ENCODE measurements around the gene TRIP6.
A peak's percentile ranks its signal among the peaks of the same experiment; 100 is the strongest.
"Not testable (repeated sequence)": the region's sequence is repeated elsewhere in the genome, so short reads cannot be mapped to it uniquely, and the experiment has no call there.

Gene TRIP6

DNA sequence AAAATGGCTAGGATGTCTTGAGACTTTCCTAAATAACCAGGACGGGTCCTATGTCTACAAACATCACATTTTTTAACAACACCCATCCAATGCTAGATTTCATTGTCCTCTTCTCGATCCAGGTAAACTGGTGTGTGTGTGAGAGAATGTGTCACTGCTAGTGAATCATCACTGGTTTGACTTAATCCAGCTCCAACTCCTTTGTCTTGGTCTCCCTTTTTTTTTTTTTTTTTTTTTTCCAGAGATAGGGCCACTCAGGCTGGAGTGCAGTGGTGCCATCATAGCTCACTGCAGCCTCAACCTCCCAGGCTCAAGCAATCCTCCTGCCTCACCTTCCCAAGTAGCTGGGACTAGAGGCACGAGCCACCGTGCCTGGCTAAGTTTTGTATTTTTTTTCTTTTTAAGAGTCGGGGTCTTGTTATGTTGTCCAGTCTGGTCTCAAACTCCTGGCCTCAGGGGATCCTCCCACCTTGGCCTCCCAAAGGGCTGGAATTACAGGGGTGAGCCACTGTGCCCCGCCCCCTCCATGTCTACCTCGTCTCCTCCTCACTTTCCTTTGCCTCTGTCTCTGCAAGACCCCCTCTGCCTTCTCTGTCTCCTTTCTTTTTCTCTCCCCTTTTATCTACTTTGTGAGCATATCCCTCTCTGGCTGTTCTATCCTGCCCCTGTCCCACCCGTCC is 24.5 kb downstream of the TRIP6 start:
- no peak for DNase-seq

DNA sequence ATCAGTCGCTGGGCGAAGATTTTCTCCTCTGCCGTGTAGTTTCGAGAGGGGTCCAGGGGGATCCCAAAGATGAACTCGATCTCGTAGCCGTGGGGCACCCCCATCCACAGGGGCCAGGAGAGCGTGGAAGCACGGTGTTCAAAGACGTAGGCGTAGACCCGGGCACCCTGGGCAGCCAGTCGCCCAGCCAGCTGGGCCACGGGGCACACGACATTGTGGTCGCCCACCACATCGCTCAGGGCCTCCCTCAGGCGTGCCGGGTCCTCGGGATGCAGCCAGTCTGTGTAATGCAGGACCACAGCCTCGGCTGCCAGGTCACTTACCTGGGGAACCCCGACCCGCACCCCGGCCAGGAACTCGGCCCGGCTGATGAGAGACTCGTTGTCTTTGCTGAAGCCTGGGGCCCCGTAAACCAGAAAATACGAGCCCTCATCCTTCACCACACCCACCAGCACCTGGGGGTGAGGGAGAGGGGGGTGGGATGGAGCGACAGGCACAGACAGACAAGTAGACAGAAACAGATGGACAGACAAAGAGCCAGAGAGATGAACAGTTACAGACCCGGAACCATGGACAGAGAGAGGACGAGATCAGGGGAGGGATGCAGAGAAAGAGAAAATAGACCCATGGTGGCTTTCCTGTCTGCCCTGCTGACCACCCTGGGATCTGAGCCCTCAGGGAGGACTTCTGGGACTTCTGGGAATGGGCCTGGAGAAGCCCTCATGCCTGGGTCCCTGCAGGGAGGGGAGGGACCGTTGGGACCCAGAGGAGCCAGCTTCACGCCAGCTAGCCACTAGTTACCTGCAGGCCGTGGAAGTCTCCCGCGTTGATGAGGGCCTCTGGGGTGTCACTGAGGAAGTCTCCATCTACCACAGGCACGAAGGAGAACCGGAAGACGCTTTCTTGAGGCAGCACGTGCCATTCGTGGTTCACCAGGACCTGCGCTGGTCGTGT is 25.5 kb downstream of the TRIP6 start:
- DNase-seq: no peak

DNA sequence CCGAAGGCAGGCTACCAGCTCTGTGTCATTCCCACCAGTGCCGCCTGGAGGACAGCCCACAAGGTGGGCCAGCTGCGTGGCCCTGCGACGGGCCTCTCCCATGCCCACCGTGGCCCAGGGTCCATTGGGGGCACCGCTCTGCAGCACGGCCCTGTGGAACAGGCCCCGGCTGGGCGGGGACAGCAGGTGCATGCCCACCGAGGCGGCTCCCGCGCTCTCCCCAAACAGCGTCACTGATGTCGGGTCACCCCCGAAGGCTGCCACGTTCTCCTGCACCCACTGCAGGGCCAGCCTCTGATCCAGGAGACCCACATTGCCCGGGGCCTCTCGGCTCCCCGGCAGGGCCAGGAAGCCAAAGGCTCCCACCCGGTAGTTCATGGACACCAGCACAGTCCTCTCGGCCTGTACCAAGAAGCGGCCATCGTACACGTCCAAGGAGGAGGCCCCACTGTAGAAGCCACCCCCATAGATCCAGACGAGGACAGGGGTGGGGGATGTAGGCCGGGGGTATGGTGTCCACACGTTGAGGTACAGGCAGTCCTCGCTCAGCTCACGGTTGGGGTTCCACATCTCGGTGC is 26.2 kb downstream of the TRIP6 start:
- DNase-seq: no peak

DNA sequence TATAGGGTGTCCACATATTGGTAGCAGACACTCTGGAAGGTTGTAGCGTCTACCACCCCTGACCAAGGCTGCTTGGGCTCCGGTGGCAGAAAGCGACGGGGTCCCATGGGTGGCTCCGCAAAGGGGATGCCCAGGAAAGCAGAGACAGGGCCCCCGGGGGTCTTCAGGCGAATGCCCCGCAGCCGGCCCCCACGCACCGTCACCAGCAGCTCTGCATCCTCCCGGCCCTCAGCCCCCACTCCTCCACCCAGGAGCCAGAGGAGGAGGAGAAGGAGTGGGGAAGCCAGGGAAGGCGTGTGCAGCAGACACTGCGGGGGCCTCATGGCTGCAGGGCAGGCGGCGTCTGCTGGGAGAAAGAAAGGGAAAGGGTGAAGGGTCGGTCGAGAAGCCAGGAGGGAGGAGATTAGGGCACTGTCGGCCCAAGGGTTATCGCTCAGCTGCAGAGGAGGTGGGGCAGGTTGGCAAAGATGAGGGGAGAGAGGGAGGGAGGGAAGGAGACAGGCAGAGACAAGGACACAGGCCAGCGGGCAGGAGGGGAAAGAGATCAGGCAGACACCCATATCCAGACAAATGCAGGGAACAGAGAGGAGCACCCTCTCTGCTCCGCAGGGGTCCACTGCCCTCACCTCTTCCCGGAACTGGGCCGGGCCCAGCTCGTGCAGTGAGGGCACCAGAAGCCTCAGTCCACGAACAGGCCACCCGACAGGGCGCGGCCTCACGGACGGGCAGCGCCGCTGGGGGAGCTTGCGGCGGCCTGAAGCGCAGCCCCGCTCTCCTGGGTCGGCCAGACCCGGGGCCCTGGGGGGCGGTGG is 26.9 kb downstream of the TRIP6 start:
- no peak for DNase-seq

DNA sequence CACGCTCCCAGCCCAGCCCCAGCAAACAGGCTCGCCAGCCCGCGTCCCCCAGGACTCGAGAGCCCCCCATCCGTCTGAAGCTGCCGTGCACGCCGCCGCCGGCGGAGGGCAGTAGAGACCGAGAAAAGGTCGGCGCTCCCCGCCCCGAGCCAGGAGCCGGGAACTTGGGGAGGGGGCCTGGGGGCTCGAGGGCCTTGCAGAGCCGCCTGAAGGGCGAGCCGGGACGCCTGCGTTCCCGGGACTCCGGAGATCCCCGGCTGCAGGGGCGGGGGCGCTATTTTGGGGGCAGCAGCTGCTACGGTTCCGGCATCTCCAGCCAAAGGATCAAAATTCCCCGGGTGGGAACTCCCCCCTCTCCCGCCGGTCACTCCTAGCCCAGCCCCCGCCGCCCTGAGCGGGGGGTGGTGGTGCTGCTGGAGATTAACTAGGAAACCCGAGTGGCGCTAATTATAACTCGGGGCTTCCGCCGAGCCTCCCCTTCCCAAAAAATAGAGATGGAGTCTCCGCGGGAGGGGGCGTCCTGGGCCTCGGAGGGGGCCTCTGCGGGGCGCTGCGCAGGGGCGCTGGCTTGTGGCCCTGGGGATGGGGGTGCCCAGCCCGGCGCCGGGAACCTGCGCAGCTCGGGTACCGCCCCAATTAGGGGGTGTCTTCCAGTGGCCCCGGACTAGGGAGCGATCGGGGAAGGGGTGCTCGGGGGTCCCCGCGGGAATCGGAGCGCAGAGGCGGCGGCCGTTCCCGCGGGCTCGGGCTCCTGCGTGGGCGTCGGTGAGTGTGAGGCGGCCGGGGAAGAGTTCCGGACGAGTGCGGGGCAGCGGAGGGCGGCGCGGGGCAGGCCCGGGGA is 27.9 kb downstream of the TRIP6 start:
- DNase-seq: peak; percentile 22

DNA sequence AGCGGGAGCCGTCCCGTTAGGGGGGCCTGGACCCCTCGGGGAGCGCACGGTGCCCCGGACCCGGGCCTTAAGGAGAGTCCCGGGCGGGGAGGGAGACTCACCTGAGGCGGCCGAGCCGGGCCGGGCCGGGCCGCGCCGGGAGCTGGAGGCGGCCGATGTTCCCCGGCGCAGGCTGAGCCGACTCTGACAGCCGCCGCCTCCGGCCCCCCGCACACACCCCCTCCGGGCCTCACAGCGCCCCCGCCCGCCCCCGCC is 28.4 kb downstream of the TRIP6 start, which contains the start of gene ACHE:
TSS of gene ACHE (minus strand) at position 188 of the 255 bp plus-strand sequence. CDS start 1,656 bp downstream, outside the sequence.
- DNase-seq: no peak

DNA sequence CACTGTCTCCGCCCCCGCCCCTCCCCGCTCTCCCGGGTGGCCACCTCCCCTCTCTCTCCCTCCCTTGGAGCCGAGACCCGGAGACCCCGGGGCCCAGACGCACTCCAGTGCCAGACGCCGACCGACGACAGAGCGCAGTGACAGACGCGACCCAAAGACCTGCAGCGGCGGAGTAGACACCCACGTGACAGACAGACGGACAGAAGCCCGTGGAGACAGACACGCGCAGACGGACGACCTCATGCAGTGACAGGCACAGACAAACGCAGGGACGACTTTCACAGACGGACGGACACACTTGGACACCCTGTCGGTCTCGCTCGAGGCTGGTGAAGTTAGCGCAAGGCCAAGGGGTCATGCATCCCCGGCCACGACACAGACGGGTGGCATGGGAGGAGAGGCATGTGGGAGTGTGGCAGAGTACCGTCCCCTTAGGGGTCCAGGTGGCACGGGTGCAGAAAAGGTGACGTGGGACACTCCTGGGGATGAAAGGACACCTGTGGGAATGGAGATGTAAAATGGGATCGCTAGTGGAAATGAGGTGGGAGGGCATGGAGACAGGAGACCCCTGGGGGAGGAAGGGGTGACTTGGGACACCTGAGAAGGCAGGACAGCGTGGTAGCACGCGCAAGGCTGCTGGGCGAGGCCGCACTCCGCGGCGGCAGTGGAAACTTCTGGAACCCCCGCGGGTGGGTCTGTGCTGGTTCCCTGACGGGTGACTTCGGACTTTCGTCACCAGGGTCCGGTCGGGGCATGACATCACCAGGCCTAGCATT is 29.0 kb downstream of the TRIP6 start:
- no peak for DNase-seq

DNA sequence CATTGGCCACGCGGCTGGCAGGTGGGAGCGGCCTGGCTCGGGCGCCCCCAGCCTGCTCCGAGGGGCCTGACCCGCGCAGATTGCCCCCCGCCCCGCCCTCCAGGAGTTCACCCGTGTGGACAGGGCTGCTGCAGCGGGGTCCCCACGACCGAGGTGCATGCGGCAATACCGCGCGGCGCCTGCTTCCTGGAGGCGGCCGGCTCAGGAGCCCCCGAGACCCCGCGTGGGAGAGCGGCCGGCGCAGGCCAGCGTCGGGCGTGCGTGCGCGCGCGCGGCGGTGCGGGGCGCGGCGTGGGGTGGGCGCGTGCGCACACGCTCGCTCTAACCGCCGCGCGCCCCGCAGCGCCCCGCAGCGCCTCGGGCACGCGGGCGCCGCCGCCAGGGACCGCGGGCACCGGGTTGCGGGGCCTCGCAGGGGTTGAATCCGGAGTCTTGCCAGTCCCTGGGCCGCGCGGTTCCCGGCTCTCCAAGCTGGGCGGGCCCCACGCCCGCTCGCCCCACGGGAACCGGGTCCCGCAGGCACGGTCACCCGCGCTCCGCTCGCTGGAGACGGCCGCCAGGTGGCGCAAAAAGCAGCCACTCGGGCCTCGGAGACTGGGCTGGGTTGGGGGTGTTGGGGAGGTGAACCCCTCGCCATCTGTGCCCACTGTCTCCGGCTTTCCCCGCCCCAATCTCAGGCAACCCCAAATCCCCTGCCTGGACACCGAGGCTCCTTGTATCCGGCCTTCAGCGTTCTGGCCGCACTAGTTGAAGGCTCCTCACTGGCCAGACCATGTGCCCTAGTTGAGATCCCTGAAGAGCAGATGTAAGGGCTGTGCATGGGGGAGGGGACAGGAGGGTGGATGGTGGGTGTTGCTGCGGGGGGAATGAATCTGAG is 29.8 kb downstream of the TRIP6 start:
- no peak for DNase-seq

DNA sequence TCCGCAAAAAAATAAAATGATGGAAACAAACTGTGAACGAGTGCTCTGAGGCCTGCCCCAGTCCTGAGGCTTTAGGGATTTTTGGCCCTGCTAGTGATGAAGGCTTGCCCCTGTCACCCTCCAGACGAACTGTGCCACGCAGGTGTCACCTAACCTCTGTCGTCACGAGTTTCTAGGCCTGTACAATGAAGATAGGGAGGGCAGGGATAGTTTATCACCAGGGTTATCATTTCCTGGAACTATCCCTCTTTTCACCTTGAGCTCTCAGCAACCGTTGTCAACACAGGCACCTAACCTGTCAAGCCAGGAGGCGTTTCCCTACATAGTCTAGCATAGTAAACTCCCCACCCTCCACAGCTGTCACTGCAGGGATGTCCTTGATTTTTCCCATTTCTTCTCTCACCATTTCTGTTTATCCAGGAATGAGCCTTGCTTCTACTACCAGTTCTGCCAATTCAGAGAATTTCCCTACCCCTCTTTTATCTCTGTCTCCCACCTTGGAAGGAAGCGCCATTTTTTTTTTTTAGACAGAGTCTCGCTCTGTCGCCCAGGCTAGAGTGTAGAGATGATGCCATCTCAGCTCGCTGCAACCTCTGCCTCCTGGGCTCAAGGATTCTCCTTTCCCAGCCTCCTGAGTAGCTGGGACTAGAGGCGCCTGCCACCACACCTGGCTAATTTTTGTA is 30.7 kb downstream of the TRIP6 start:
- no peak for DNase-seq

DNA sequence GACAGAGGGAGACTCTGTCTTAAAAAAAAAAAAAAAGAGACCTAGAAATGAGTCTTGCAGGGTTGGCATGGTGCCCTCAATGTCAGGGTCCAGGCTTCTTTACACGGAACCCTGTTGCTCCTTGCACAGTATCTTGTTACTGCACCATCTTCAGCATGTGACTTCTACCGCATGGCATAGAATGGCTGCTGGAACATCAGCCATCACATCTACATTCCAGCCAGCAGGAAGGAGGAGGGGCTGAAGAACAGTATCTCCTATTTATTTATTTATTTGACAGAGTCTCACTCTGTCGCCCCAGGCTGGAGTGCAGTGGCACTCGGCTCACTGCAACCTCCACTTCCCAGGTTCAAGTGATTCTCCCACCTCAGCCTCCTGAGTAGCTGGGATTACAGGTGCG is 32.2 kb downstream of the TRIP6 start:
- DNase-seq: no peak

DNA sequence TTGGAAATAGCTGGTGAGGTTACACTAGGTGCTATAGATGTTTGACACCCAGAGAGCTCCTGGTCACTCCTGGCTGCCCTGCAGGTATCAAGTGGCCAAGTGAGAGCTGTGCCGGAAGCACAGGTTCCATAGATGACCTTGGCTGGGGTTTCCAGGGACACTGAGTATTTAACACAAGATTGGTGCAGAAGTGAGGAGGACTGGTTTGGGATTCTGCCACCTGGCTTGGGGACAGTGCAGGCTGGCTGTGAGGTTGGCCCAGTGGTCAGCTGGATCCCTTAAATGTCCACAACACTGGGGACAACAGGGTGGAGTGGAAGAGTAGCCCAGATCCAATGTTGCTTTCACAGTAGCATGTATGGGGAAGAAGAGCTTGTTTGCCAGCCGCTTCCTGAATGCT is 33.8 kb downstream of the TRIP6 start:
- DNase-seq: no peak

DNA sequence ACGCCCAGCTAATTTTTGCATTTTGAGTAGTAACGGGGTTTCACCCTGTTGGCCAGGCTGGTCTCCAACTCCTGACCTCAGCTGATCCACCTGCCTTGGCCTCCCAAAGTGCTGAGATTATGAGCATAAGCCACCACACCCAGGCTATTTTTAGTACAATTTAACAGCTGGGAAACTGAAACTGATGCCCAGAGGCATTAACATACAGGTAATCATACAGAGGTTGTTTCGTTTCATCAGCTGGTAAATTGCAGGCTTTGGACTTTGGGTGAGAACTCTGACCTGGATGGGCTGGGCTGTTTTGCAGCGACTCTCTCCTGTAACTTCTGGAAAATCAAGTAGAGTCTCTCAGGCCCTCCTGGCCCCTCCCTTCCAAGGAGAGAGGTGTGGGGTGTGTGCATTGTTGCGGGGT is 34.7 kb downstream of the TRIP6 start:
- no peak for DNase-seq

DNA sequence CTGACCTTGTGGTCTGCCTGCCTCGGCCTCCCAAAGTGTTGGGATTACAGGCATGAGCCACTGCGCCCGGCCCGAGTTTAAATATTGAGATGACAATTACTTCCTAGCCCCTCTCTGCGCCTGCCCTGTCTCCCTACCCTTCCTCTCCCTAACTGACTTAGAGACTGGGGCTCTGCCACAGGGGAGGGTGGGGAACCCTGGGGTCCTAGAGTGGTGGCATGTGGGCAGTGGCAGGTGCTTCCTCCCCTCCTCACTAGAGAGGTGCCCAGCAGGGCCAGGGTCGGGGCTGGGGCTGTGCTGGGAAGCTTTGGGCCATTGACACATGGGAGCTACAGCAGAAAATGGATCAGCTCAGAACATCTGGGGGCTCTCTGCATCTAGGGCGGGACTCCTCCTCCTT is 35.5 kb downstream of the TRIP6 start:
- DNase-seq: no peak

DNA sequence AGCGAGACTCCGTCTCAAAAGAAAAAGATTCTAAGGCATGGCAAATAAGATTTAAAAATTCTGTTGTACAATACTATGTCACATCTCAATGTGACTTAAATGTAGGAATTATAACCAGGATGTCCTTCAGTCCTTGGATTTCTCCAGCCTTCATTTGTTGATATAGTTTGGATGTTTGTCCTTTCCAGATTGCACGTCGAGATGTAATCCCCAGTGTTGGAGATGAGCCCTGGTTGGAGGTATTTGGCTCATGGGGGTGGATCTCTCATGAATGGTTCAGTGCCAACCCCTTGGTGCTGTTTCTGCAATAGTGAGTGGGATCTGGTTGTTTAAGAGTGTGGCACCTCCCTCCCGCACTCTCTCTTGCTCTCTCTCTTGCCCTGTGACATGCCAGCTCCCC is 41.3 kb downstream of the TRIP6 start:
- no peak for DNase-seq

DNA sequence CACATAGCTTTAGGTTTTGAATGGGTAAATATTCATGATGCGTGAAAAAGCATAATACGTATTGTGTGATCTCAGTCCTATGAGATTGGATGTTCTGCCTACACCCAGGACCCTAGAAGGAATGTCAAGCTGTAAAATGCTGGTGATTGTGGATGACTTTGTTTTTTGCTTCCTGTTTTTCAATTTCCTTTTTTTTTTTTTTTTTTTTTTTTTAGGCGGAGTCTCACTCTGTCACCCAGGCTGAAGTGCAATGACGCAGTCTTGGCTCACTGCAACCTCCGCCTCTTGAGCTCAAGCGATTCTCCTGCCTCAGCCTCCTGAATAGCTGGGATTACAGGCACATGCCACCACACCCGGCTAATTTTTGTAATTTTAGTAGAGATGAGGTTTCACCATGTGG is 43.3 kb downstream of the TRIP6 start:
- DNase-seq: not testable (repeated sequence)

DNA sequence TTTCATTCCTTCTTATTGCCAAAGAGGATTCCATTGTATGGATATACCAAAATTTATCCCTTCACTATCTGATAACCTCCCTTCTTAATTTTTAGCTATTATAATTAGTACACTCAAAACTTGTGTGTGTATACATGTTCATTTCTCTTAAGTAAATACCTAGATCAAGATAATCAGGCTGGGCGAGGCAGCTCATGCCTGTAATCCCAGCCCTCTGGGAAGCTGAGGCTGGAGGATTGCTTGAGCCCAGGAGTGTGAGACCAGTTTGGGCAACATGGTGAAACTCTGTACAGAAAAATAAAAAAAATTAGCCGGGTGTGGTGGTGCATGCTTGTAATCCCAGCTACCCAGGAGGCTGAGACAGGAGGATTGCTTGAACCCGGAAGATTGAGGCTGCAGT is 44.3 kb downstream of the TRIP6 start:
- DNase-seq: no peak

DNA sequence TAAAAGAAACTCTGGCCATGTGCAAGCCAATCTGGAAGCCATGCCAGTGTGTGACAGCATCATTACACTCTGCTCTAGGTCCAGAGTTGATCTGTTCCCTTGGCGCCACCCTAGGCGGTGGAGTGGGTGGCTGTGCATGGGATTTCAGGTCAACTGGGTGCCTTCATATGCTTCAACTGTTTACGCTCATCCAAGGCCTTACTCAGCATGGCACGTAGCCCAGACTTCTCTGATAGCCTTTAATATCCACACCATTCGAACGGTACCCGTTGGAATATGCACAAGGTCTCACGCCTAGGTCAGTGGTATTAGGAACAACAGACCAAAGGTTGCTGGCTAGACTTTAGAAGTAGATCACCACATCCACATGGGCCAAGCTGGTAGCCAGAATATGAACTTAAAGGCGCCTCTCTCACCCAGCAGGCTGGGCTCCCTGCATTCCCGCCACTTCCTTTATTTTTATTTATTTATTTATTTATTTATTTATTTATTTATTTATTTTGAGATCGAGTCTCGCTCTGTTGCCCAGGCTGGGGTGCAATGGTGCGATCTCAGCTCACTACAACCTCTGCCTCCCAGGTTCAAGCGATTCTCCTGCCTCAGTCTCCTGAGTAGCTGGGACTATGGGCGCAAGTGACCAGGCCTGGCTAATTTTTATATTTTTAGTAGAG is 47.2 kb downstream of the TRIP6 start:
- DNase-seq: no peak

DNA sequence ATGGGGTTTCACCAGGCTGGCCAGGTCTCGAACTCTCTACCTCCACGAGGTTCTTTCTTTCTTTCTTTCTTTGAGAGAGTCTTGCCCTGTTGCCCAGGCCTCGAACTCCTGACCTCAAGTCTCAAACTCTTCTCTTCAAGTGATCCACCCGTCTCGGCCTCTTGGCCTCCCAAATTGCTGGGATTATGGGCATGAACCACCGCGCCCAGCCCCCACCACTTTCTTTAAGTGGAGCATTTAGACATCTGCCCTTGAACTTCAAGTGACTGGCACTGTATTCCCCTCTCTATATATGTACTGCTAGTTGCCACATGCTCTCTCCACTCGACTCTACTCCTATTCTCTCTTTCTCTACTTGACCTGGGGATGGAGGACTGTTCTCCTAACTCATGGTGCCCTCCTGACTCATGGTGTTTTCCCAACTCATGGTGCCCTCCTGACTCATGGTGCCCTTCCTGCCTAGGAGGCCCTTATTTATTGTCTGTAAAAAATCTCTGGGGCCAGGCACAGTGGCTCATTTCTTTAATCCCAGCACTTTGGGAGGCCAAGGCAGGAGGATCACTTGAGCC is 47.8 kb downstream of the TRIP6 start:
- DNase-seq: no peak

DNA sequence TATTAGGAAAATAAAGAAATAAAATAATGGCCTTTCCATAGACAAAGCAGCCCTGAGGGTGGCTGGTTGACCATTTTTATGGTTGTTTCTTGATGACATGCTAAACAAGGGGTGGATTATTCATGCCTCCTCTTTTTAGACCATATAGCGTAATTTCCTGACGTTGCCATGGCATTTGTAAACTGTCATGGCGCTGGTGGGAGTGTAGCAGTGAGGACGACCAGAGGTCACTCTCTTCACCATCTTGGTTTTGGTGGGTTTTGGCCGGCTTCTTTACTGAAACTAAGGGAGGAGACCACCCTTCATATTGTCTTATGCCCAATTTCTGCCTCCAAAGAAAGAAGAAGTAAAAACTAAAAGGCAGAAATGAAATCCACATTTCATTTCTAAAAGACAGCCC is 52.1 kb downstream of the TRIP6 start:
- DNase-seq: not testable (repeated sequence)
